ENCODE measurements around the gene SMCR8. TPM values are rescaled to one million over a fixed set of nuclear protein-coding genes. Genes with fewer than 3 reads are reported as not detected.

The SMCR8 gene
- total RNA-seq, 2 experiments from 2014 or later: 25.0 to 25.8 TPM

DNA sequence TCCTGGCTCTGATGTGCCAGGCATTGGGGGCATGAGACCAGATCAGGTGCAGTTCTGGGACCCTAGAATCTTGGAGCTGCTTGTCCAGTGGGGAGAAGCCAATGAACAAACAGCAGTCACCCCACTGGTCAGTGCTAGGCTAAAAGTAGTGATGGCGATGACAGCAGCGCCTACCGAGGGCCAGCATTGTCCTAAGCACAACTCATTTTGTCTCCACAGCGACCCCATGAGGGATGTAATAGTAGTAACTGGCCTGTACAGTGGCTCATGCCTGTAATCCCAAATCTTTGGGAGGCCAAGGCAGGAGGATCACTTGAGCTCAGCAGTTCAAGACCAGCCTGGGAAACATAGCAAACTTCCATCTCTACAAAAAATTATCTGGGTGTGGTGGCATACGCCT is 6.2 kb downstream of the SMCR8 start:
- H3K27ac Mint-ChIP-seq: no peak overlapping the region
- peaks cover 43% of the 10 kb centered on the region for H3K4me1 Mint-ChIP-seq
- H3K4me3 Mint-ChIP-seq: no peak overlapping the region
- POLR2A ChIA-PET: no interaction called here
- H3K27me3 Mint-ChIP-seq: no peaks in the 10 kb centered on the region
- peaks cover 43% of the 10 kb centered on the region for H3K36me3 Mint-ChIP-seq (ENCODE audit: low read depth)
- DNase-seq: no peak
- CTCF ChIA-PET: interaction anchor here (0.6 to 1.8 kb wide), 4 partner anchors 11 to 104 kb away, joined by 3 to 8 read pairs (median 3); no protein-coding TSS in a partner anchor
- no peaks in the 10 kb centered on the region for H3K9me3 Mint-ChIP-seq

DNA sequence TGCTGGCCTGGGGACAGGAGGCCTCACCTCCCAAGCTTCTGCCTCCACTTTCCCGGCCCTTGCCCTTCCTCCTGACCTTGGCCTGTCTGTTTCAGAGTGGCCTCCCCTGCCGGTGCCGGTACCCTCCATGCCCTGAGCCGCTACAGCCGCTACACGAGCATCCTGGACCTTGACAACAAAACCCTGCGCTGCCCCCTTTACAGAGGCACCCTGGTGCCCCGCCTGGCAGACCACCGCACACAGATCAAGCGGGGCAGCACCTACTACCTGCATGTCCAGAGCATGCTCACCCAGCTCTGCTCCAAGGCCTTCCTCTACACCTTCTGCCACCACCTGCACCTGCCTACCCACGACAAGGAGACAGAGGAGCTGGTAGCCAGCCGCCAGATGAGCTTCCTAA is 7.4 kb downstream of the SMCR8 start:
- Mint-ChIP-seq H3K36me3 (ENCODE audit: low read depth) (peaks cover 39% of the 10 kb centered on the region), H3K4me1 (peaks cover 30% of the 10 kb centered on the region), H3K4me3 (no peak overlapping the region), H3K9me3 (no peaks in the 10 kb centered on the region), H3K27me3 (no peaks in the 10 kb centered on the region), H3K27ac (no peak overlapping the region)
- POLR2A ChIA-PET: no interaction called here
- CTCF ChIA-PET: interaction anchor here (0.7 kb wide), 1 partner anchor 30 kb away, joined by 3 read pairs; no protein-coding TSS in a partner anchor
- no peak for DNase-seq

DNA sequence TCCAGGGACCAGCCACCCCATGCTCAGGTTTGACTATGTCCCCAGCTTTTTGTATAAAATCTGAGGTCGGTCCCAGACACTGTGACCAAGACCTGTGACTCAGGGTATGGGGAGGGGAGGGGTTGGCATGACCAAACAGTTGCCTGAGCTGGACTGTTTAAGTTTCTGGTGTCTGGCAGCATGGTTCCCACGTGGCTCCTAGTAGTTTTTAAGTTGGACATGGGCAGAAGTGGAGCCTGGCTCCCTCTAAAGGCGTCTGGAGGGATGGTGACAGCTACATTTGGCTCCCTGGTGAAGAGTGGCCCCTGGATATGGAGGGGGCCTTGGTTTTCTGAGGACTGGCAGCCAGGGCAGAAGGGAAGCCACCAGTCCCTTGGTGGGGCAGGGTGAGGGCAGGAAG is 7.9 kb downstream of the SMCR8 start:
- Mint-ChIP-seq H3K36me3 (ENCODE audit: low read depth) (peaks cover 39% of the 10 kb centered on the region), H3K4me3 (no peak overlapping the region), H3K27me3 (no peaks in the 10 kb centered on the region), H3K4me1 (peaks cover 26% of the 10 kb centered on the region), H3K27ac (peak overlapping the region; percentile 9), H3K9me3 (no peaks in the 10 kb centered on the region)
- CTCF ChIA-PET: interaction anchor here (0.7 kb wide), 1 partner anchor 29 kb away, joined by 3 read pairs; no protein-coding TSS in a partner anchor
- POLR2A ChIA-PET: no interaction called here
- DNase-seq: no peak

DNA sequence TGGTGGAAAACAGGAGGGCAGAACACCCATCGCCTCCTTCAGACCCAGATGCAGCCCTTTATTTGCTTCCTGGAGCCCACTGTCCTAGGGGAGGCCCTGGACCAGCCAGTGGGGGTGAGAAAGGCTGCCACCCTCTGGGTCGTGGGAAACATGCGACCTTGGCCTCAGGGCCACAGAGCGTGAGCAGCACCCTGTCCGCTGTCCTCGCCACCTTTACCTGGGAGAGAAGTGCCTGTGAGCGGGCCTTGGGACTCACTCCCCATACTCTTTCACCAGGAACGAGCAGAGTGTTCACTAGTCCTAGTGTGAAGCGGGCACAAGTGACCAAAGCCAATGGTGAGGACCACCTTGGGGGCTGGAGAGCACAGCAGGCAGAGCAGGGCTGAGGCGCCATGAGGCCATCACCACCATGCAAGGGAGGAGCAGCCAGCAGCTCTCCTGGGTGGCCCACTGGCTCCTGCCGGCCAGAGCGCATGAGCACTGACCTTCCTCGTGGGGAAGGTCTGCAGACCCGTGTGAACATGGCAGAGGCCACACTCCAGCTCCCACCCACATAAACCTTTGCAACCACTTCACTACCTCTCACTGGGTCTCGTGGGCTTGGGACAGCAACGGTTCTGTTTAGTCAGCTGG is 8.5 kb downstream of the SMCR8 start:
- DNase-seq: no peak
- POLR2A ChIA-PET: no interaction called here
- H3K4me1 Mint-ChIP-seq: peaks cover 21% of the 10 kb centered on the region

DNA sequence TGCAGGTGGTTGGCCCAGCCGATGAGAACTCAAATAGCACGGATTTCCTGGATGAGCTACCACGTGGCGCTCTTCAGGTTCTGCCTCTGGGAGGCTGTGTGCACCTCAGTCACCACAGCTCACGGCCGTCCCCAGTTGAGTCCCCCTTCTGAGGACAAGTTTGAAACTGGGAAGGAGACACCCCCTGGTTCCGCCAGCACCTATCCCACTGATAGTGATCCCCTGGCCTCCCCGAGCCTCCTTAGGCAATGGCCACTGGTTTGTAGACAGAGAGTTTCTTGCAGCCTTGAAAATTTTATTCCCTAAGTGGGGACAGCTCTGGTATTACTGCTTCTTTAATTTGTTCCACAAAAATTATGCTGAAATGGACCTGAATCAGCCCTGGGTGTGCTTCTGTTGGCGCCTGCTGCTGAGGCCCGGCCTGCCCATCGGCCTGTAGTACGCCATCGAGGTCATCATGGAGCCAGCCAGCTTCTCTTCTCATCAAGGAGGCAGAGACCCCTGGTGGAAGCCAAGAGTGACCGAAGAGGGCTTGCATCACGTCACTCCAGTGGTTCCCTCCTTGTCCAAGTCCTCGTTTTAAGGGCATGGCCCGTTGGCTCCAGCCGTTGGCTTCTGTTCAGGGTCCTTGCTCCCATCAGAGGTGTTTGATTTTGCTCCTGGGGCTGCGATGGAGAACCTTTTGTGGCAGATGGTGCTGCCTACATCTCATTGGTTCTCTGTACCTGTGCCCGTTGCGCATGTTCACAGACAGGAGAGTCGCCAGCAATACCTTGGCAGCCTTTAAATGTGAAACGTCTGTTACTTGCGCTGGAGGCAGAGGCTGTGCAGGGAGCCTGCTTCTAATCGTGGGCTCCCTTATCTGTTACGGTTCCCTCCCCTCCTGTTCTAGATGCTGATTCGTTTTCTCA is 9.3 kb downstream of the SMCR8 start:
- CTCF ChIA-PET: interaction anchor here (1.5 kb wide), 1 partner anchor 11 kb away, joined by 4 read pairs; no protein-coding TSS in a partner anchor
- Mint-ChIP-seq H3K4me3 (no peak overlapping the region), H3K9me3 (no peaks in the 10 kb centered on the region), H3K36me3 (ENCODE audit: low read depth) (peaks cover 48% of the 10 kb centered on the region), H3K4me1 (peaks cover 14% of the 10 kb centered on the region), H3K27me3 (no peaks in the 10 kb centered on the region), H3K27ac (no peak overlapping the region)
- no peak for DNase-seq
- POLR2A ChIA-PET: no interaction called here

More for the DNA sequence above, 8.5 kb downstream of the SMCR8 start:
- Mint-ChIP-seq H3K4me3 (no peak overlapping the region), H3K36me3 (ENCODE audit: low read depth) (peaks cover 40% of the 10 kb centered on the region), H3K27me3 (no peaks in the 10 kb centered on the region), H3K27ac (no peak overlapping the region), H3K9me3 (no peaks in the 10 kb centered on the region)
- CTCF ChIA-PET: no interaction called here

DNA sequence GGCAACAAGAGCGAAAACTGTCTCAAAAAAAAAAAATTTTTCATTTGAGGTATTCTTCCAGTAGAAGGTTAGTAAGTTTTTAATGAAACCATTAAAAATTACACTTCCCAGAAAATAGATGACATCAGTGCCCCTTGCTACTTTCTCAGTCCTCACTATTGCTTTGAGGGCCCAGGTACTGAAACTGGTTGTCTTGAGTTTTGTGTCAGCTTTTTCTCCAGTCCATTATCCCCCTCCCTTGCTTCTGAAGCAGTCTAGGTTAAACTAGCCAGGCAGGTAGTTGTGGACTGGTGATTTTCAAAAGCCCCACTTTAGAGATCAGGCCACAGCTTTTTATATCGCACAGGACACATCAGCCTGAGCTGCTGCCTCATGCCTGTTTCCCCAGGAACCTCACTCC is 10.9 kb downstream of the SMCR8 start:
- DNase-seq: no peak
- Mint-ChIP-seq H3K9me3 (no peaks in the 10 kb centered on the region), H3K36me3 (ENCODE audit: low read depth) (peaks cover 46% of the 10 kb centered on the region), H3K27me3 (no peaks in the 10 kb centered on the region), H3K4me1 (no peaks in the 10 kb centered on the region), H3K4me3 (no peak overlapping the region), H3K27ac (no peak overlapping the region)
- ChIA-PET CTCF (interaction anchor here (1.5 kb wide), 1 partner anchor 13 kb away, joined by 4 read pairs; no protein-coding TSS in a partner anchor), POLR2A (interaction anchor here (0.5 kb wide), 1 partner anchor 590 kb away, joined by 3 read pairs; no protein-coding TSS in a partner anchor)

DNA sequence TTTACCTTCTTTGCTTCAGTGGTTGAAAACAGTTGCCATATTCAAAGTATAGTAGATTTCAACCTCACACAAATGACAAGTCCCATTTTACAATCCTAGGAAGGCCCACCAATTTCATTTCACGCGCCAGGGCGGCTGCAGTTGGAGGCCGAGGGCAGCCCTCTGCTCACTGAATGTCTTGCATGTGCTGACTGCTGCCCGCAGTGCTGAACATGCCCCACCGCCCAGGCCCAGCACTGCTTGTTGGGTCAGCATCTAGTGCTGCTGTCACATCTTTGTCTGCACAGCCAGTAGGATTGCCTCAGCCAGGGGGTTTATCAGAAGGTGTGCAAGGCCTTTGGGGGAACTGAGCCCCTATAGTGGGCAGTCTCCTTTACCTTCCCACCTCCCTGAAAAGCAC is 11.5 kb downstream of the SMCR8 start:
- H3K27ac Mint-ChIP-seq: peak overlapping the region; percentile 31
- ChIA-PET CTCF (no interaction called here), POLR2A (no interaction called here)

DNA sequence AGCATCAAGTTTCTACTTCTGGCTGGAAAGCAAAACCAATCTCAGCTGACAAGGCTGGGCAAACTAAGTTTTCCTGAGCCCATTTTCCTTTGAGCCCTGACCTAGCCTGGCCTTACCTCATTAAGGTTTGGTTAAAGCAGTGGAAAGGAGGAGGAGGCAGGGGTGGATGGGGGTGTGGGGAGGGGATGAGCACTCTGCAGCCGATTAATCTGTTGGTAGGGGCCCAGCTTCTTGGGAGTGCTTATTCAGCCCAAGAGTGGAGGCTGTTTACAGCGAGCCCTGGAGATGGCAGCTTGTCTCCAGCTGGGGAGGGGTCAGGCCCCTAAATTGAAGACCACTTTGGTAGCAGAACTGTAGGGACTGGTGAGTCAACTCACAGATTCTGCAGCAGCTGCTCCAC is 12.0 kb downstream of the SMCR8 start:
- H3K4me1 Mint-ChIP-seq: peaks cover 8% of the 10 kb centered on the region
- ChIA-PET POLR2A (no interaction called here), CTCF (no interaction called here)
- DNase-seq: no peak
- H3K36me3 Mint-ChIP-seq (ENCODE audit: low read depth): peaks cover 53% of the 10 kb centered on the region
- no peaks in the 10 kb centered on the region for H3K27me3 Mint-ChIP-seq
- H3K27ac Mint-ChIP-seq: no peak overlapping the region
- H3K4me3 Mint-ChIP-seq: no peak overlapping the region
- no peaks in the 10 kb centered on the region for H3K9me3 Mint-ChIP-seq

More for the DNA sequence above, 11.5 kb downstream of the SMCR8 start:
- no peak for DNase-seq
- no peaks in the 10 kb centered on the region for H3K9me3 Mint-ChIP-seq
- H3K36me3 Mint-ChIP-seq (ENCODE audit: low read depth): peaks cover 49% of the 10 kb centered on the region
- peaks cover 3% of the 10 kb centered on the region for H3K4me1 Mint-ChIP-seq
- no peak overlapping the region for H3K4me3 Mint-ChIP-seq
- no peaks in the 10 kb centered on the region for H3K27me3 Mint-ChIP-seq

DNA sequence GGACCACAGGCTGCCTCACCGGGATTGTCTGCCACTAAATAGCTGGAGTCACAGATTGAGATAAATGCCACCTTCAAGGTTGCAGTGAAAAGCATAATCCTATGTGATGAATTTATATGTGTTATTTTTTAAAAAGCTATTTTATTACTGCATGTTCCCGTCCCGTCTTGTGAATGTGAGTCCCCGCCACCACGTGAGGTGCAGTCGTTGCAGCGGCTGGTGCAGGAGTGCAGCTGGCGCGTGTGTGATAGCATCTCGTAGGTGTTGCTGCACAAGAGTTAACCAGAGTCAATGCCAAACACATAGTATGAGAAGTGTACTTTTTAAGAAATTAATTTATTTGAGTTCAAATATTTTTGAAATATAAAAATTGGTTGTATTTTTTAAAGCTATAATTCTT is 12.5 kb downstream of the SMCR8 start:
- CTCF ChIA-PET: no interaction called here
- no peak for DNase-seq
- H3K9me3 Mint-ChIP-seq: no peaks in the 10 kb centered on the region
- H3K4me3 Mint-ChIP-seq: no peak overlapping the region
- POLR2A ChIA-PET: no interaction called here
- H3K27me3 Mint-ChIP-seq: no peaks in the 10 kb centered on the region
- peaks cover 56% of the 10 kb centered on the region for H3K36me3 Mint-ChIP-seq (ENCODE audit: low read depth)
- no peak overlapping the region for H3K27ac Mint-ChIP-seq
- H3K4me1 Mint-ChIP-seq: peaks cover 12% of the 10 kb centered on the region

DNA sequence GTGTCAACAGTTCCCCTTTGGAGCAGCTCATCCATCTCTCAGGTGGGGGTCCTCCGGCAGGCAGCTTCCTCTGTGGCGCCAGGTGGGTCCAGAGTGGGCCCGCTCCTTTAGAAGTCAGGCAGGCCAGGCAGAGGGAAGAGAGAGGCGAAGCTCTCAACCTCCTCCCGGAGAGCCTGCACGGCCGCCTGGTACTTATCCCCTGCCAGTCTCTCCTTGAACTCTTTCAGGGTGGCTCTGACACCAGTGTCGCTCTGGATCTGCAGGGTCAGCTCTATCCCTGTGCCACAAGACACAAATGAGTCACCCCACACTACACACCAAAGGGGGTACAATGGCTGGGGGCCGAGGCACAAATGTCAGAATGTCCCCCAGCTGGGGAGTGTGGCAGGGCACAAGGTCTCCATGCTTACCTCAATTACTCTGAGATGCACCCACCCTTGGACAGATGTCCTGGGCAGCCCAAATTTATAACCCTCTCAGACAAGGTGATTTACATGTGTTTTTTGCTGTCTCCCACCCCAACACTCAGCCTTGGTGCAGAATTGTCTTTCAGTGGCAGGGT is 13.6 kb downstream of the SMCR8 start:
- Mint-ChIP-seq H3K4me3 (no peak overlapping the region), H3K4me1 (peaks cover 14% of the 10 kb centered on the region), H3K27me3 (no peaks in the 10 kb centered on the region), H3K27ac (no peak overlapping the region), H3K9me3 (no peaks in the 10 kb centered on the region), H3K36me3 (ENCODE audit: low read depth) (peaks cover 50% of the 10 kb centered on the region)
- ChIA-PET CTCF (interaction anchor here (0.6 to 1.0 kb wide), 4 partner anchors 9 to 28 kb away, joined by 3 to 4 read pairs (median 3); no protein-coding TSS in a partner anchor), POLR2A (no interaction called here)
- DNase-seq: no peak

DNA sequence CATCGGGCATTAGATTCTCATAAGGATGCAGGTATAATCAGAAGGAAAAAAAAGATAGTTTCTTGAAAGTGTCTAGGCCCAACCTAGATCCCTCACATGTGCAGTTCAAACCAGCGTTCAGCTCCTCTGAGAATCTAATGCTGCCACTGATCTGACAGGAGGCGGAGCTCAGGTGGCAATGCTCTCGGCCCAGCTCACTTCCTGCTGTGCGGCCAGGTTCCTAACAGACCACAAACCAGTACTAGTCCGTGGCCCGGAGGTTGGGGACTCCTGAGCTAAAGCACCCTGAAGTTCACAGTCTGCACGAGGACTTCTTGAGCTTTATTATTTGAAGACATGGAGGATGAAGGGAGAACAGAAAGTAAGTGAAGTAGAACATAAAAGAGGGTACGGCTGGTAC is 16.8 kb downstream of the SMCR8 start:
- peak; percentile 24 for DNase-seq
- Mint-ChIP-seq H3K36me3 (ENCODE audit: low read depth) (peaks cover 36% of the 10 kb centered on the region), H3K27ac (peak overlapping the region; percentile 50), H3K27me3 (no peaks in the 10 kb centered on the region), H3K4me3 (no peak overlapping the region), H3K9me3 (no peaks in the 10 kb centered on the region), H3K4me1 (peaks cover 14% of the 10 kb centered on the region)
- ChIA-PET POLR2A (no interaction called here), CTCF (interaction anchor here (1.3 to 1.7 kb wide), 2 partner anchors 11 to 17 kb away, joined by 3 to 8 read pairs; partner anchors contain the start of genes SMCR8 and TOP3A)

DNA sequence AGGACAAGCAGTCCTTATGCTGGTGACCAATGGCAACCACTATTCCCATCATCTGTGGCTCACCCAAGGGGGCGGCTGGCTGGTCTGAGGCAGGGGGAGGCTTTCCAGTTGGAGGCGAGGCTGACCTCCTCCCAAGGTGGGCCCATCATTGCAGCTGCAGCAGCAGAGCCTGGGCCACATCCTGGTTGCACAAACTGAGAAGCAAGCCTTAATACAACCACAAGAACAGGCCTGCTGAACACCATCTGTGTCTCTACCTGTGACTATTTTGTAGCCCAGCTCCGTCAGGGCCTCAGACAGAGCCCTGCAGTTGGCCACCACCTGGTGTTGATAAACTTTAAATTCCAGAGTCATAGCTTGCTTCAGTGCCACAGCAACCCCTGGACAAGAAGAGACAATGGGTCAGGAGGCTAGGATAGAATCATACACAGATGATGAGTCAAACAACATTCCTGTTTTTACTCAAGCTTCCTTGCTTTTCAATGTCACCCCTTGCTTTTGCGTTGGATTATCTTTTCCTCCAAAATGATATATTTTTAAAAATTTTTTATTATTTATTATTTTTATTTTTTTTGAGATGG is 17.9 kb downstream of the SMCR8 start:
- Mint-ChIP-seq H3K27ac (no peak overlapping the region), H3K4me3 (no peak overlapping the region), H3K36me3 (ENCODE audit: low read depth) (peaks cover 38% of the 10 kb centered on the region), H3K4me1 (peaks cover 14% of the 10 kb centered on the region), H3K9me3 (no peaks in the 10 kb centered on the region), H3K27me3 (no peaks in the 10 kb centered on the region)
- CTCF ChIA-PET: interaction anchor here (1.3 to 1.7 kb wide), 2 partner anchors 13 to 18 kb away, joined by 3 to 8 read pairs; partner anchors contain the start of genes SMCR8 and TOP3A
- POLR2A ChIA-PET: no interaction called here
- no peak for DNase-seq
